Esophagus squamous epithelium (tissue), 4 donors: Measurements from ENCODE around the gene BBS10.

Experiments
- CTCF ChIP-seq, 6 experiments: fragments of 450-650 bp in 4 of 6; fragments of 200-600 bp in 2 of 6; sonication (generic) in 2 of 6; IDR thresholded peaks; one replicate each; pipeline ENCODE4 v1.5.1; 2016 to 2019; ENCODE audit warnings: antibody characterized with exemption in 6 of 6, mild to moderate bottlenecking in 4 of 6, moderate library complexity in 4 of 6
- POLR2A ChIP-seq, 4 donors: fragments of 450-650 bp; IDR thresholded peaks; one replicate each; pipeline ENCODE4 v1.6.1; 2017; ENCODE audit warnings: antibody characterized with exemption in 4 of 4, mild to moderate bottlenecking in 4 of 4, moderate library complexity in 3 of 4

- TF ChIP-seq CTCF (IDR thresholded peaks at IDR 0.05): no peak
- TF ChIP-seq POLR2A (IDR thresholded peaks at IDR 0.05): no peak
Measured at GRCh38 chr12:76300297-76300665, 47.9 kb downstream of the BBS10 start.
